Ishikawa (cell line): ENCODE results near the gene NUB1.

Source experiments
- CEBPB ChIP-seq: IDR thresholded peaks from 2 replicates; pipeline ENCODE4 v1.6.1; 2012
- CREB1 ChIP-seq: IDR thresholded peaks from 2 replicates; pipeline ENCODE4 v1.6.1; 2012; ENCODE audit warnings: low read depth
- EGR1 ChIP-seq: IDR thresholded peaks from 2 replicates; pipeline ENCODE4 v1.6.1; 2012
- EP300 ChIP-seq: IDR thresholded peaks from 2 replicates; pipeline ENCODE4 v1.6.1; 2012; ENCODE audit warnings: borderline replicate concordance
- FOXM1 ChIP-seq: IDR thresholded peaks from 2 replicates; pipeline ENCODE4 v1.6.1; 2012; ENCODE audit warnings: low read depth, borderline replicate concordance
- NFIC ChIP-seq: IDR thresholded peaks from 2 replicates; pipeline ENCODE4 v1.6.1; 2012
- RAD21 ChIP-seq: IDR thresholded peaks from 2 replicates; pipeline ENCODE4 v1.6.1; 2012; ENCODE audit warnings: low read depth
- REST ChIP-seq: IDR thresholded peaks from 2 replicates; pipeline ENCODE4 v1.6.1; 2012; ENCODE audit warnings: low read depth, mild to moderate bottlenecking
- TAF1 ChIP-seq: IDR thresholded peaks from 2 replicates; pipeline ENCODE4 v1.6.1; 2012; ENCODE audit warnings: low read depth, mild to moderate bottlenecking
- TCF12 ChIP-seq: IDR thresholded peaks from 2 replicates; pipeline ENCODE4 v1.6.1; 2012; ENCODE audit warnings: low read depth
- TEAD4 ChIP-seq: IDR thresholded peaks from 2 replicates; pipeline ENCODE4 v1.6.1; 2012
- YY1 ChIP-seq: IDR thresholded peaks from 2 replicates; pipeline ENCODE4 v1.6.1; 2012; ENCODE audit warnings: low read depth
- ZBTB7A ChIP-seq: IDR thresholded peaks from 2 replicates; pipeline ENCODE4 v1.6.1; 2012; ENCODE audit warnings: low read depth
- TF ChIP-seq, protein P1 (sequence below): IDR thresholded peaks from 2 replicates; pipeline ENCODE4 v1.6.1; 2012
- TF ChIP-seq, protein P2 (sequence below): IDR thresholded peaks from 2 replicates; pipeline ENCODE4 v1.6.1; 2012

NUB1 gene

DNA sequence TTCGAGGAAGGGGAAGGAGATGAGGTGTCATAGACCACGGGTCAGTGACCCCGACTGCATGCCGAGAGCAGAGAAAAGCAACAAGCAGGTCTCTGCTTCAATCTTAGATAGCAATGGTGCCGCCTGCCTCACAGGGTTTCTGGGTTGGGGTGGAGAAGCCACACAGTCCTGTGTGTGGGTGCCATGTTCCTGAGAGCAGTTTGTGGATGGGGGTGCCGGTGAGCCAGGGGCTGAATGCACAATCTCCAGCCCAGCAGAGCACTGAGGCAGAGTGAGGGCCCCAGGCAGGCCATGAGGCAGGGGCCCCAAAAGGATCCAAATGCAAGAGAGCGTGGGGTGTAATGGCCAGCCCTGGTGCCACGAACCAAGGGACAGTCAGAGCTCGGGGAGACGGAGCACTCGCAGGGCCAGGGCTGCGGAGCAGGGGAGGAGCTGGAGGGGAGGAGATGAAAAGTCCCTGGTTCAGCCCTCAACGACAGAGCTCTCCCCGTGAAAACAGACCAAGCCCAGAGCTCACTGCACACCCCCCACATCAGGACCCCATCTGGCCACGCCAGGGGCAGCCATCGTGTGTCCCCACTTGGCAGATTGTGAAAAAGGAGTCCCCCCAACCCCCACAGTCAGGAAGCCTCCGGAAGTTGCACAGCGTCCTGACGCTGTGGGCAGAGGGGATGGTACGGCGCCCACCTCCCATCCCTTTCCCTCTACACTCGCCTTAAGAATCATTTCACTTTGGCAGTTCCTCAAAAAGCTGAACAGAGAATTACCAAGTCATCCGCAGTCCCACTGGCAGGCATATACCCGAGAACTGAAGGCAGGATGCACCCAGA lies 48.4 kb downstream of the NUB1 start:
- no peak for TF ChIP-seq RAD21
- TF ChIP-seq, protein P1, sequence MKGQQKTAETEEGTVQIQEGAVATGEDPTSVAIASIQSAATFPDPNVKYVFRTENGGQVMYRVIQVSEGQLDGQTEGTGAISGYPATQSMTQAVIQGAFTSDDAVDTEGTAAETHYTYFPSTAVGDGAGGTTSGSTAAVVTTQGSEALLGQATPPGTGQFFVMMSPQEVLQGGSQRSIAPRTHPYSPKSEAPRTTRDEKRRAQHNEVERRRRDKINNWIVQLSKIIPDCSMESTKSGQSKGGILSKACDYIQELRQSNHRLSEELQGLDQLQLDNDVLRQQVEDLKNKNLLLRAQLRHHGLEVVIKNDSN, result no peak
- TF ChIP-seq FOXM1, result no peak
- no peak for TF ChIP-seq EP300
- no peak for TF ChIP-seq ZBTB7A
- no peak for TF ChIP-seq YY1
- TF ChIP-seq, protein P2, sequence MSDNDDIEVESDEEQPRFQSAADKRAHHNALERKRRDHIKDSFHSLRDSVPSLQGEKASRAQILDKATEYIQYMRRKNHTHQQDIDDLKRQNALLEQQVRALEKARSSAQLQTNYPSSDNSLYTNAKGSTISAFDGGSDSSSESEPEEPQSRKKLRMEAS, result no peak
- no peak for TF ChIP-seq TAF1
- TF ChIP-seq TEAD4, result no peak
- TF ChIP-seq TCF12, result no peak
- no peak for TF ChIP-seq CREB1
- TF ChIP-seq REST, result no peak
- no peak for TF ChIP-seq CEBPB
- no peak for TF ChIP-seq NFIC
- no peak for TF ChIP-seq EGR1

DNA sequence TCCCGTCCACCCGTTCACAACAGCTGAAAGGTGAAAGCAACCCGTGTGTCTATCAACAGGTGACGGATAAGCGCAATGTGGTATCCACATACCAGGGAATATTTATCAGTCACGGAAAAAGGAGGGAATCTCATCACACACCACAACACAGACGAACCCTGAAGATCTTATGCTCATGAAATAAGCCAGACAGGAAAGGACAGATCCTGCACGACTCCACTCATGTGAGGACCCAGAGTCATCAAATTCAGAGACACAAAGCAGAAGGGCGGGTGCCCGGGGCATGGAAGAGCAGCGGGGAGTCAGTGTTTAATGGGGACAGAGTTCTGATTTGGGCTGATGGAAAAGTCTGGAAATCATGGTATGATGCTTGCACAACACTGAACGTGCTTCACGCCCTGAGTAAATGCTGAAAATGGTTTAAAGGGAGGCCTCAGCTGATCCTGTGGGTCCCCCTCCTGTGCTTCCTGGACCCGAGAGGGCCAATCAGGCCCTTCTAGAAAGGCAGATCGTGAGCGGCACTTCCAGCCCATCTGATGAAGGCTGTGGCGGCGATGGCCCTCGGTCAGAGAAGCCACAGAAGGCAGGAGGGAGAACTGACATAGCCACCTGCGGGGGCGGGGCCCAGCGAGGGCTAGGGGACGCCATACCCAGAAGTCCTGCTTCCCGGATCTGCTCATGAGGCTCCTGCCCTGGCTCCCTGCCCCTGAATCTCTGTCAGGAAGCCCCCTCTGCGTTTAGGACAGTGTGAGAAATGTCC lies 49.2 kb downstream of the NUB1 start:
- TF ChIP-seq YY1 (no peak), TCF12 (no peak), CREB1 (no peak), EP300 (no peak), FOXM1 (no peak), EGR1 (no peak), CEBPB (no peak)

GRCh38 chr7:151391358-151391730 lies 49.7 kb downstream of the NUB1 start:
- TF ChIP-seq EGR1, result no peak

- no peak for TF ChIP-seq EGR1
- TF ChIP-seq TAF1, result no peak
Measured at GRCh38 chr7:151392002-151392401, 50.4 kb downstream of the NUB1 start.

GRCh38 chr7:151392426-151392825 lies 50.8 kb downstream of the NUB1 start:
- TF ChIP-seq NFIC (no peak), EP300 (no peak), REST (no peak), FOXM1 (no peak), YY1 (no peak), ZBTB7A (no peak), TEAD4 (no peak), EGR1 (no peak), RAD21 (no peak), CEBPB (no peak)
- TF ChIP-seq, protein P1, result no peak
- TF ChIP-seq, protein P2, result no peak
